ENCODE data around the gene CYBA.

CYBA gene

DNA sequence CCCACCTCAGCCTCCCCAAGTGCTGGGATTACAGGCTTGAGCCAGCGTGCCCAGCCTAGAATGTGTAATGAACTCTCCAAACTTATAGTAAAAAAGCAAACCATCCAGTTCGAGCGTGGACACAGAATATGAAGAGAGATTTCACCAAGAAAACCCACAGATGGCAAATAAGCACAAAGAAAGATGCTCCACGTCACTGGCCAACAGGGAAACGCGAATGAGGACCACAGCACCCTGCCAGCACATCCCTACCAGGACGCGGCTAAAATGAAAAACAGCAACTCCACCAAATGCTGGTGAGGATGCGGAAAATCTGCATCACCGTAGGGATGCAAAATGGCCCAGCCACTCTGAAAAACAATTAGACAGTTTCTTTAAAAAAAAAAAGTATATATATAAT lies 10.6 kb upstream of the CYBA start:
- DNase-seq (ENCODE audit: low read depth), result no peak

DNA sequence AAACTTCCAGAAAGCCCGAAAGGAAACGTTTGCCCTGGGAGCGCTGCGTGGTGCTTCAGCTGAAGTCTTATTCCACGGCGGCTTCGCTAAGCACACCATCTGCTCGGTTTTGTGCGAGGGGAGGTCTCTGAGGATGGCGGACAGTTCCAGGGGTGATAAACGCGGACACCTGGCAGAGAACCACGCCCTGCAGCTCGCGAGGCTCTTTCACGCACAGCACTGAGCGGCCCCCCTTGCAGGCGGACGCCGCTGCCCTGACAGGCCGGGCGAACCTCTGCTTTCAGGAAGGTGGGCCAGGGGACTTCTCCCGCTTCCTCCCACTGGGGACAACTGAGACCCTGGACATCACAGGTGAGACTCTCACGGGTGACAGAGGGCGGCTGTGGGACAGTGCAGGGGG lies 8.3 kb upstream of the CYBA start:
- no peak for DNase-seq (ENCODE audit: low read depth)

DNA sequence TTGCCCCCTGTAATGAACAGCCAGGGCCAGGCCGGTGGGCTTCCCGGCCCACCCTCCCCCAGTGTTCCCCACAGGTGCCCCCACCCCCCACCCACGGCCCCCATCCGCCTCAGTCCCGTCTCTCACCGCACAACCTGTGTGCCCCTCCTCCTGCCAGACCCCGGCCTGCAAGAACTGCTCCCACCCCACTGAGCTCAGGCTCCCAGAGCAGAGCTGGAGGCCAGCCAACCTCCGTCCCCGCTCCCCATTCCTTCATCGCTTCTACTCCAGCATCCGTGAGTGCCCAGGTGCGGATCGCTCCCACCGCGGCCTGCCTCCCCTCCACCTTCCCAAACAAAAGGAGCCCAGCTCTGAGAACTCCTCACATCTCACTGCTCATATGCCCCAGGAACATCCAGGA lies 7.9 kb upstream of the CYBA start:
- DNase-seq (ENCODE audit: low read depth), result no peak

DNA sequence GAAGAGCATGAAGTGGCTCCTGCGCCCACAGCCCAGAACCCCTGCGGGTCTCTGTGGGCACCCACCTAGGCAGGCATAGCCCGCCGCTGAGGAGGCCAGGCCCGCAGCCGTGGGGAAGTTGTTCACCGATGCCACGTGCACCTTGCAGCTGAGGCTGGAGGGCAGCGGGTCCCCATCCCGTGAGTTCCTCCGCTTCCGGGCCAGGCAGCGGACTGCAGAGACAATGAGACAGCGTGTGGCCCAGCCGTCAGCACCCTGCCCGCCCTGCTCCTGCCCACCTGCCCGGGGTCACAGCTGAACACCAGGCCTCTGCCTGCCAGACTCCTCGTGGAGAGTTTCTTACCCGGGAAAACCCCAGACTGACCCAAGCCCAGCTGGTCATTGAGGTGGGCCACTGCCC lies 6.5 kb upstream of the CYBA start:
- DNase-seq (ENCODE audit: low read depth), result no peak

DNA sequence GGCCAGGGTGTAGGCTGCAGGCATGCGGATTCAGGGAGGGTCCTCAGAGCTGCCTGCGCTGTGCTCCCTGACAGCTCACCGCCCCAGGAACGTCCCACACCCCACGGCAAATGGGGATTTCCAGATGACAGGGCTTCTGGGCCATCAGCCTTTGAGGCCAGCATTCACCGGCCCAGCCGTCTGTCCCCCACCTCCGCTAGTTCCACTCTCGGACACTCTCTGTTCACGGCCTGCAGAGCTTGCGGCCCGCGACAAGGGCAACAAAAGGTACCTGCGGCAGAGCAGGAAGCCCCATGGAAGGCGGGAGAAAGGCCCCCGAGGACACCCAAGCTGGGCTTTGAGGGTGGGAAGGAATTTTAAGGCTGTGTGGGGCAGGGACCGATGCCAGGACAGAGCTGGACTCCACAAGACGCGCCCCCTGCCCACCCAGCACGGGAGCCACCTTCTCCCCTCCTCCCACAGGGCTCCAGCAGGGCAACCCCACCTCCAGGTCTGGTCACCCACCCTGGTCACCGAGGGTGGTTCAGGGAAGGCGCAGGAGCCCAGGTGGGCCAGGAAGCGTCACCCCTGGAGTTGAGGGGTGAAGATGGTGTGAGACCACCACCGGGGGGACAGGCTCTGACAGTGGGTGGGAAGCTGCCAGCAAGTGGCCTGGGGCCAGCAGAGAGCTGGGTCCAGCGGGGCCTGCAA lies 5.6 kb upstream of the CYBA start:
- DNase-seq (ENCODE audit: low read depth), result no peak

DNA sequence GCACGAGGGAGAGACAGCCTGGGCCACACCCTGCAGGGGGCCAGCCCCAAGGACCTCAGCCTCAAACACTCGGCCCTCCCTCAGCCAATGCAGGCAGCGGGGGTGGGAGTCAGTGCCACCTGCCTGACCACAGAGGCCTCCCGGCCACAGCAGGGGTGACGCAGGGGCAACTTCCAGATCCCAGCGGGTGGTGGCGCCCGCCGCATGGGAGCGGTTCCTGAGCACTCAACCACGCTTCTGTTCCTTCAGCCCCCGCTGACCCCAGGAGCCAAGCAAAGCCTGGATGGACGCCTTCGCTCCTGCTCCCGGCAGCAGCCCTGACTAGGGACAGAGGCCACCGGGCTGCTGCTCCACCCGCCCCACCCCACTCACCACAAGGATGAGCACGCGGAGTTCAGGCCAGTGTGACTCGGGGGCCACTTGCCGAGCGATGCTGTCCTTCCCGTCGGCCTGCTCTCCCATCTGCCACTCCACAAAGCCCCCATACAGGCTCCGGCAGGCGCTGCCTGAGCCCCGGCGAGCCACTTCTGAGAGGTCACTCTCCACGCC lies 5.0 kb upstream of the CYBA start:
- DNase-seq (ENCODE audit: low read depth), result no peak

DNA sequence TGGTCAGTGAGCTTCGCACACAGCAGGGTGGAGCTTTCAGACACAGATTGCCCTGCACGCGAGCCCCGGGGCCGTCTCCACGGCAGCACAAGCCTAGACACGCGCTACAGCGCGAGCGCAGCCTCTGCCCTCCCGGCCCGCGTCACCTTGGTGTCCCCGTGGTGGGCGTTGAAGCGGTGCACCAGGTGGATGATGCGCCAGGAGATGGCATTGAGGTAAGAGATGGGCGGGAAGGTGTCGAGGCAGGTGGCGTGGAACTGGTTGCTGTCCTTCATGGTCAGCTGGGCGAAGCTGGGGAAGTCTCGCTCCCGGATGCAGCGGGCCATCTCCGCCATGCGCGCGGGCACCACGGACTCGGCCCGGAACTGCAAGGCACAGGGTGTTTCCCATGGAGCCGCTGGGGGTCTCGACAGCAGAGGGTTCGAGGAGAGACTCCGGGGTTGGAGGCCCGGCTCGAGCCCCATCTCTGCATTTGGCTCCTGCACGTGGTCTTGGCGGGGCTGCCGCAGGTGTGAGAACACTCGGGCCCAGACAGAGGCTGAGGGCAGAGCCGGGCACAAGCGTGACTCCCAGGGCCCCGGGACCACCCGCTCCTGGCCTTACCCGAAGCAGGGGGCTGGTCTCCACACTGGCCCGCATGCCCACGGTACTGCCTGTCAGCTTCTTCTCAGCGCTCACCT lies 4.3 kb upstream of the CYBA start:
- DNase-seq (ENCODE audit: low read depth), result no peak

DNA sequence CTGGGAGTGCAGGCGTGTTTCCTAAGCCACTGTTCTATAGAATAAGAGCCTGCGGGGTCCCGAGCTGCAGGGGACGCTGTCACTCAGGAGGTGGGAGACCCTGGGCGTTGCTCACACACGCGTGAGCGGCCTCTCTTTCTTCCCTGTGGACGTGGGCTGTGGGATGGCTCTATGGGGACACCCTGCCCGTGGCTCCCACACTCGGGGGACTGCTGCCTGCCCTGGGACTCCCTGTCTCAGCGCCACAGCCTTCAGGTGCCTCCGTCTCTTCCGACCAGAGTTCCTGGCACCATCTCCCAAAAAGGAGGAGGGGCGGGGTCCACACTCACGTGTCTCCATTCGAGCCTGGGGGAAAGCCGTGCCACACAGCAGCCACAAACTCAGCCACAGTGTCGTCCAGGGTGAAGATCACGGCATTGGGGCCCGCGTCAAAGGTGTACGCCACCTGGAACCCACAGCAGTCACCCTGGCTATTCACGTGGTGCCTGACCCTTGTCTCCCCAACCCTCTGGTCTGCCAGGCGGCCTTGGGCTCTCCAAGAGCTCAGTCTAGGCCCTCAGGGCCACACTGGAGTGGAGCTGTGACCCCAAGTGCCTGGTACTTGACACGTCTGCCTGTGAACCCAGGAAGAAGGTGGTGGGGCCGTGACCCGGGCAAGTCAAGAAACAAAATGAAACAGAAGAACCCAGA lies 3.7 kb upstream of the CYBA start:
- DNase-seq (ENCODE audit: low read depth), result no peak

DNA sequence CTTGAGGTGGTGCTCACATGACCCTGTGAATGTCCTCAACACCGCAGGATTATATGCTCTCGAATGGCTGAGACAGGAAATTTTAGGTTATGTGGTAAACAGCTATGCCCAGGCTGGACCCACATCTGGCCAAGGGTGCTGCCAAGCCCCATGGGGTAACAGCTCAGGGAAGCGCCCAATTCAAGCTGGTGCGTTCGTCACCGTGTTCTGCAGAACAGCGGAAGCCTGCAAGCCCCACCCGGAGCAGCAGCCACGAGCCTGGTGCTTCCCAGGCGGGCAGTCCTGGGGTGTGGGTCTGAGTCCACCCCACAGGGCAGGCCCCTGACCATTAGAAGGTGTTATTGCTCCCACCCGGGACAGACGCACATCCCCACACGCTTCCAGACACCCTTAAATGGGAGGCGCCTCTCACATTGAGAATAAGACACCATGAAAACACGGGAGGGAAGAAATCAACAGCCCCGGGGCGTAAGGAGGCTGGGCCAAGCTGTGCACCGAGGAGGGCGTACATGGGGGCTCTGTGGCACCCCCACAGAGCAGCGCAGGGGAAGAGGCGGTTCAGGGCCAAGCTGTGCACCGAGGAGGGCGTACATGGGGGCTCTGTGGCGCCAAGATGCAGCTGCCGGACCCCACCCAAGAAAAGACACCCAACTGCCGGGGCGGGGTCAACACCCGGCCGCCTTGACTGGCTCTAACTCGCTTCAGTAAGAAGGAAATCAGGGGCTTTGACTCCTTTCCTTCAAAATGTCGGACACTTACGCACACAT lies 2.9 kb upstream of the CYBA start:
- DNase-seq (ENCODE audit: low read depth), result no peak

DNA sequence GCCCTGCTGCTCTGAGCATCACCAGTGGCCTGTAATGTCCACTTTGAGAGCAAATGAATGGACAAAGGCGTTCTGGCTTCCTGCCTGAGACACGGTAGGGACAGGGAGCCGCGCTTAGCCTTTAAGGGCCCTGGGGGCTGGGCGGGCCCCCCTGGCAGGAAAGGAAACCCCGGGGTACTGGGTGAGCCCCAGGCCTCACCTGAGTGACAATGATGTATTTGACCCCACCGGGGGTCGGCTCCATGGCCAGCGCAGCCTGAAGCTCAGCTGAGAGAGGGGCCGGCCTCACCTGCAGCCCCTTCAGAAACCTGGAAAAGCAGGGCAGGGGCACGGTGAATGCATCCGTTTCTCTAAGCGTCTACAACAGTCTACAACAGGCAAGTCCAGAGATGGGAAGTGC lies 2.2 kb upstream of the CYBA start:
- no peak for DNase-seq (ENCODE audit: low read depth)

DNA sequence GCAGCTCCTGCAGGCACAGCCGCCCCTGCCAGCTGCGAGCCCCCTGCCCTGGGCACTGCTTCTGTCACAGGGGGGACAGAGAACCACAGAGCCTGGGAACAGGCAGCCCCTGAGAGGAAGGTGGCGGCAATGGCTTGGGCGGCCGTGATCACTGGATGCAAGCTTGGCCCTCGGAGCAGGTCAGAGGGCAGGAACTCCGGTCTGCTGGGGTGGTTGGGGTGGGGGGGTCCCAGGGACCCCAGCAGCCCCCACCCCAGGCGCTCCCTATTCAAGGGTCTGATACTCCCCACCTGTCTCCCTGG lies 1.9 kb upstream of the CYBA start:
- DNase-seq (ENCODE audit: low read depth), result no peak

DNA sequence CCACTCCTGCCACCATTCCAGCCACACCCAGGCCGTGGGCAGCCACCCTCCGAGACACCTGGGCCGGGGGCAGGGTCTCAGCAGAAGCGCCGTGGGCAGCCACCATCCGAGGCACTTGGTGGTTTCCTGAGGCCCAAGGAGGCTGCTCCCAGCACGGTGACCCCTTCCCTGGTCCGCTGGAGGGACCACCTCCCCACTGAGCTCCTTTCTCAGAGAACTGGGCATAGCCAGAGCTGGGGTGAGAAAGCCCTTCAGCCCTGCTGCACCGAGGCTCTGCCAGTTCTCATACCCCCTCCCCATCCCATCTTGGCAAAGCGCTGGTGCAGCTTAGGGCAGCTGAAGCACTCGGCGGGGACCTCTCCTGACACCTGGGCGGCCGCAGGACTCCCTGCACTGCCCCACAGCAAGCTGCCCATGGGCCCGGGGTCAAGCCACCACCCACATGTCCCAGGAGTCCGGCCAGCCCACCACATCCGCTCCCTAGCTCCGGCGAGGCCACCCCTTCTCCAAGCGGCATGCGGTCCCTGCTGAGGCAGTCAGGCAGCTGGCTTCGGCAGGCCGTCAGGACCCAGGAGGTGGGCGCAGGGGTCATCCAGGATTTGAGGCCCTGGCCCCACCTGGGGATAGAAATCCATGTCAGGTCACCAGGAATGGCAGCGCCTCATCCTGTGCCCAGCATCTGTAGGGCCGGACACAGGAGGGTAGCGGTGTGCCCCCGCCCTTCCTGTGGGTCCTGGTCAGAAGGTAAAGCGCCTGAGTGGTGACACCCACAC lies 1.3 kb upstream of the CYBA start:
- DNase-seq (ENCODE audit: low read depth), result no peak

DNA sequence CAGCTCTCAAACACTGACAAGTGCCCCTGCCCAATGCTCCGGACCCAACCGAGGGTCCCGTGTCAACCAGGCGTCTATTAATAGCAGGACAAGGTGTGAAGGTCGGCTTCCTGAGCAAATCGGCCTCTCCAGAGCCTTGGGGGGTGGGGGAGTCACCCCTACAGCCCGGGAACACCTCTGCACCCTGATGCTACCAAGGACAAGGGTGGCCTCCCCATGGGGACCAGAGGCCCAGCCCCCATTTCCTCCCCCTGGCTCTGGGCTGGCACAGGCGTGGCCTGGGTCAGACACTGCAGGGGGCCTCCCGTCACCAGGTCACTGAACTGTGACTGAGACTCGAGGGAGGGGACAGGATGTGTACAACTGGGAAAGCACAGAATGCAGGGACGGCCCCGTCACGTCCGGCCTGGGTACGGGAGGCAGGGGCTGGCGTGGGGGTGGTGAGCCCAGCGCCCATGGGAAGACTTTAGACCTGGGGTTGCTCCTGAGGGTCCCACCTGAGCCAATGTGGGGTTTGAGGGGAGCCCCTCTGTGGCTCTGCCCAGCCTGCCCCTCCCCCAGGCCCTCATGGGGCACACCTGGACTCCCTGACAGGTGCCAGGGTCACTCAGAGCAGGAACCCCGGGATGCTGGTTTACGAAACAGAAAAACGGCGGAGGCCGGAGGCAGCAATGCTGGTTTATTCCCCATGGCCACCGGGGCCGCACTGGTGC lies 579 bp upstream of the CYBA start:
- DNase-seq (ENCODE audit: low read depth), result peak; percentile 56

DNA sequence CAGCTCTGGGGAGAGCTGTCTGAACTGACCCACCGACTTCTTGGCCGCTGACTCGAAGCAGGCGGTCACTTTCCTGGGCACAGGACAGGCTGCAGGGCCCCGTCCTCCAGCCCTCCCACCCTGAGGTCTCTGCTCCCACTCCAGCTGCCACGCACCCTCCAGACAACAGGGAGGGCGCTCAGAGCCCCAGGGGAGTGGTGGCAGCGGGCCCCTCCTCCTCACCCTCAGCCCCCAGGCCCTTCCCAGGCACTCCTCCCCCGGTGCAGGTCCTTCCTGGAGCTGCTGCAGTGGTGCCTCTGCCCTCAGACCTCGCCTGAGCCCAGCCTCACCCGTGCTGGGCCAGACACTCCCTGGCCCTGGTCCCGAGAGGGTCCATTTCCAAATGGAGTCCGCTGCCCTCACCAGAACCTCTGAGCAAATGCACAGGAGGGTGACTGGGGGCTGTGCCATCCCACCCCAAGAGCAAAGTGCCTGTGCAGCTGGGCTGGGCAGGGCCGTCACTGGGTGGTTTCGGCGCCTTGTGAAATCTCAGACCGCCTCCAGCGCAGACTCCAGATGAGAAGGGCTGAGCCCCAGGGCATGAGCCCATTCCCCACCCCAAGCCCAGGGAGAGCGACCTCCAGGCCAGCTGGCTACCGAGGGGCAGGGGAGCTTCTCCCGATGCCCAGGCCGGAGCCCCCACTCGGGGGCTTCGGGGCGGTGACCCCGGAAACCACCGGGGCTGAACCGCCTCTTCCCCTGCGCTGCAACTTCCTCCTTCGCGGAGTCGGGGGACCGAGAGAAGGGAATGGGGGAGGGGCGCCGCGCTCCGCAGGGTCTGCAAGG lies 717 bp downstream of the CYBA start:
- no peak for DNase-seq (ENCODE audit: low read depth)

DNA sequence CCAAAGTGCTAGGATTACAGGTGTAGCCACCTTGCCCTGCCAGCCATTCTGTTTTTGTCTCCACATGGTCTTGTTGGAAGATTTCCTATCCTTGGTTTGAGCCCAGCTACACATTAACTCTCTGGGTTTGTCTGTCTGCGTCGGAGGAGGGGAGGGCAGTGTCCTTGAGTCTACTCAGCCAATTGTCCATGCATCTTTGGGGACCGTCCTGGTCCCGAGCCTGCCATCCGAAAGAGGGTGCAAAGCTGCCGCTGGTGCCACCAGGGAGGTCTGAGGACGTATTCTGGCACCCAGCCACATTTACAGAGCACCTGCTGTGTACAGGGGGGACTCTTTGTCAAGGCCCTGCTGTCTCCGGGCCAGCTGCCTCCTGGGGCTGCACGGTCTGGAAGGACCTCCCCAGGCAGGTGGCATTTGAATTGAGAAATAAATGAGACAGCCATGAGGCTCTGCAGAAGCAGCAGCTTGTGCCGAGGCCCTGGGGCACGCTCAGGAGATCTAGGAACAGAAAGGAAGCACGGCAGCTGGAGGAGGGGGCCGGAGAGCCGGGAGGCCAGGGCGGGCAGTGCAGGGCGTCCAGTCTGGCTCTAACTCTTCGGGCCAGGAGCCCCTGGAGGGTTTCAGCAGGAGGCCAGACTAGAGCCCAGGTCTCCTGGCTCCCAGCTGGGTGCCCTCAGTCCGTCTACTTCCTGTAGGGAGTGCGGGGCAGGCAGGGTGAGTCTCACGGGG lies 1.5 kb downstream of the CYBA start:
- DNase-seq (ENCODE audit: low read depth), result no peak

DNA sequence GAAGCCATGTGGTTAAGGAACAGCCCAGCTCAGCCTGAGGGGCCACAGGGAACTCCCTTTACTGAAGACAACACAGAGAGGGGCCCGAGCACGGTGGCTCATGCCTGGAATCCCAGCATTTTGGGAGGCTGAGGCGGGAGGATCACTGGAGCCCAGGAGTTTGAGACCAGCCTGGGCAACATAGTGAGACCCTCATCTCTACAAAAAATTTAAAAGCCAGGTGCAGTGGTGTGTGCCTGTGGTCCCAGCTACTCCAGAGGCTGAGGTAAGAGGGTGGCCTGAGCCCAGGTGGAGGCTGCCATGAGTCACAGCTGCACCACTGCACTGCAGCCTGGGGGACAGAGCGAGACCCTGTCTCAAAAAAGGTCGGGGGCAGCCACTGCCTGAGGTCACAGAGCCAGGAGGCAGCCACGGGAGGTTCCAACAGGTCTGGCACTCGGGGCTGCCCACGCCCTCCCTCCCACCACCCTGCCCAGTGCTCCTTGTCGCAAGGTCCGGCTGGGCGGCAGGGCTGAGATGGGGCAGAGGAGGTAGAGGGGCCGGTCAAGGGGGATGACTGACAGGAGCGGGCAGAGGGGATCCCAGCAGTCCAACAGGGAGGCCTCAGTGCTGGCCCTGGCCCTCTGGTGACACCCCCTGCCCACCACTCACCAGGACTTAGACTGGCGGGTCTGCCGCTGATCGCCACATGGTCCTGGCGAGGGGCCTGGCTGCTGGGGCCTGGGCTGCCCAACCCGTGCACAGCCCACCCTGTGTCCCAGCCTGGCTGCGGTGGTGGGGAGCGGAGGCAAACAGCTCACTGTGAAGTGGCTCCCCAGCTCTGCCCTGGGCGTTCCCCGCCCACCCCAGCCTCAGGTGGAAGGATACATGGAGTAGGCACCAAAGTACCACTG lies 3.4 kb downstream of the CYBA start:
- no peak for DNase-seq (ENCODE audit: low read depth)

DNA sequence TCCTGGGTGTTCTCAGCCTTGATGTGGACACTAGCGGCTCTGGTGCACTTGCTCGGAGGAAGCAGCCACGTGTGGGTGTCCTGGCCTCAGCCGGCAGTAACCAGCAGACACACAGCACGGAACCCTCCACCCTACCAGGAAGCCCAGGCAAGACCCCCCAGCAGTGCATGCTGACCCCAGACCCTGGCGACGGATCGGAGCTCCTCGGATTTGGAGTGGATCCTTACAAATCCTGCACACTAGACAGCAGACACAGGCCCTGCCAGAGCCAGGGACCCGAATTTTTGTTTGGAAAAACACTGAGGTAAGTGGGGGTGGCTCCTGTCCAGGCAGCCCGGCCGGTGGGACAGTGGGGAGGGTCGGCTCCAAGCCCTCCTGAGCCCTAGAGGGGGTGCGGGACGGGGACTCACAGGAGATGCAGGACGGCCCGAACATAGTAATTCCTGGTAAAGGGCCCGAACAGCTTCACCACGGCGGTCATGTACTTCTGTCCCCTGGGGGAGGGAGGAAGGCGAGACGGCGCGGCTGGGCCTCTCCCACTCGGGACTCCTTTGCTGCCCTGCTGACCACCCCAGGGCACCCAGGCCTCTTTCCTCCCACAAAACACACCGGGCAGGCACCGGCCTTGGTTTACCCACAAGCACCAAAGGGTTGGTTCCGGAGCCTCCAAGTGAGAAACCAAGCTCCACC lies 4.4 kb downstream of the CYBA start:
- no peak for DNase-seq (ENCODE audit: low read depth)

DNA sequence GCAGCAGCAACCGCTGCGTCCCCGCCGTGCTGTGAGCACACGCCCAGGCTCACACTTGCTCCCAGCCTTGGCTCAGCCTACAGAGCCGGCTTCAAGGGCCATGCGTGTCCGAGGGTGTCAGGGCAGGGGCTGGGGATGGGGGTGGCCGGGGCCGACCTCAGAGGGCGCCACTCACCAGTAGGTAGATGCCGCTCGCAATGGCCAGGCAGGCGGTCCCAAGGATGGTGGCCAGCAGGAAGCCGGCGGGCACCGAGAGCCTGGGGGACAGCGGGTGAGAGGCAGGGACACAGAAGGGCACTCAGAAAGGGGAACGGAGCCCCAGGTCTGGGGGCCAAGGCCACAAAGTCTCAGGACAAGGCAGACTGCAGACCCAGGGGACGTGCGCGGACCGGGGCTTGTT lies 4.9 kb downstream of the CYBA start:
- DNase-seq (ENCODE audit: low read depth), result no peak
